ENCODE results near the gene TBC1D22A.

DNA sequence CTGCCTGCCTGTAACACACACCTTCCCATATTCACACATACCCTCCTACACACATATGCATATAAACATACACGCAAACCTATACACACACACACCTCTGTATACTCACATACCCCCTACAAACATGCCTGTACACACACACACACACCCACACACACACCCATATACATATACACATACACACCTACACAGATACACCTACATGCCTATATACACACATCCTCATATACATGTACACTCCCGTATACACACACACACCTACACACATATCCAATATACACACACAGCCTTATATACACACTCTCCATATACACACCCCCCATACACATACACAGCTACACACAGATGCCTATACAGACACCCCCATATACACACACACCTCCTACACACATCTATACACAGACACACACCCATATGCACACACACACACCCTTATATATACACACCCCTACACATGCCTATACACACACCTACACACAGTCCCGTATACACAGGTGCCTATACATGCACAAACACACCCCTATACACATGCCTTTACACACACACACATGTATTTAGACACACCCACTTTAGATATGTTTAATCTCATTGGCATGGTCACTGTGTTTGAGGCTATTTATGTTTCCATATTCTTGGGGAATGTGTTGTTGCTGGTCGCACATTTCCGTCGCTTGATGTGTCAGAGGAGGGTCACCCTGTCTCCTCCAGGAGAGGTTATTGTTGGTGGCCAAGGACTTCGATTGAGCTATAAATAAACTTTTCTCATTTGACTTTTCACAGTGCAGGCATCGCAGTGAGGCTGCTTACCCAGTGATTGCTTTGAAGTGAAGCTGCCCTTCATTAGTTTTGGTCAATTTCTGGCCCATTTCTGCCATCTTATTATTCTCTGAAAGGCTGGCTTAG is 243.3 kb downstream of the TBC1D22A start:
- TF ChIP-seq POLR2A (IDR thresholded peaks at IDR 0.05) (no peak), EP300 (IDR thresholded peaks at IDR 0.05) (no peak)
- TF ChIP-seq, protein P1, sequence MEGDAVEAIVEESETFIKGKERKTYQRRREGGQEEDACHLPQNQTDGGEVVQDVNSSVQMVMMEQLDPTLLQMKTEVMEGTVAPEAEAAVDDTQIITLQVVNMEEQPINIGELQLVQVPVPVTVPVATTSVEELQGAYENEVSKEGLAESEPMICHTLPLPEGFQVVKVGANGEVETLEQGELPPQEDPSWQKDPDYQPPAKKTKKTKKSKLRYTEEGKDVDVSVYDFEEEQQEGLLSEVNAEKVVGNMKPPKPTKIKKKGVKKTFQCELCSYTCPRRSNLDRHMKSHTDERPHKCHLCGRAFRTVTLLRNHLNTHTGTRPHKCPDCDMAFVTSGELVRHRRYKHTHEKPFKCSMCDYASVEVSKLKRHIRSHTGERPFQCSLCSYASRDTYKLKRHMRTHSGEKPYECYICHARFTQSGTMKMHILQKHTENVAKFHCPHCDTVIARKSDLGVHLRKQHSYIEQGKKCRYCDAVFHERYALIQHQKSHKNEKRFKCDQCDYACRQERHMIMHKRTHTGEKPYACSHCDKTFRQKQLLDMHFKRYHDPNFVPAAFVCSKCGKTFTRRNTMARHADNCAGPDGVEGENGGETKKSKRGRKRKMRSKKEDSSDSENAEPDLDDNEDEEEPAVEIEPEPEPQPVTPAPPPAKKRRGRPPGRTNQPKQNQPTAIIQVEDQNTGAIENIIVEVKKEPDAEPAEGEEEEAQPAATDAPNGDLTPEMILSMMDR (IDR thresholded peaks at IDR 0.05), result no peak

All from ovary (tissue), 3 donors.